B cell (primary cell): ENCODE results near the gene NUAK1. TPM values are rescaled to one million over a fixed set of nuclear protein-coding genes. Genes with fewer than 3 reads are reported as not detected.

Experiments used
- ATAC-seq: fragments of 200-7000 bp; cut with Tn5 transposase; one replicate; pipeline ENCODE4 v1.10.0; 2021; ENCODE audit warnings: low read depth, mild to moderate bottlenecking, moderate number of reproducible peaks, moderate library complexity
- CTCF ChIA-PET: fragments of 350-600 bp; sonication (Branson Sonifier 250); formaldehyde crosslinking; loops from one replicate; lab custom pipeline; 2021; ENCODE audit warnings: antibody characterized with exemption, inconsistent platforms; lab: Charles Lee
- POLR2A ChIA-PET: fragments of 350-600 bp; sonication (Branson Sonifier 250); formaldehyde crosslinking; loops from one replicate; lab custom pipeline; 2021; ENCODE audit warnings: antibody characterized with exemption; lab: Charles Lee
- DNase-seq: peaks from one replicate; pipeline ENCODE4 v3.0.0; 2013
- H2AFZ ChIP-seq: 2 replicates; pipeline ENCODE4 v1.6.1; 2012; ENCODE audit warnings: mild to moderate bottlenecking, low read depth, low read length; ENCODE audit not compliant: insufficient read depth, poor library complexity, severe bottlenecking
- H3K27ac ChIP-seq, 2 donors: 1 replicate in 1 of 2; 2 replicates in 1 of 2; pipeline ENCODE4 v1.5.1; 2012 to 2013; ENCODE audit warnings: low read length in 2 of 2, mild to moderate bottlenecking in 2 of 2, moderate library complexity in 1 of 2
- H3K27me3 ChIP-seq, 4 experiments: fragments of 200-600 bp in 1 of 4; sonication (generic) in 1 of 4; replicated peaks in 1 of 4; 1 replicate in 2 of 4; 2 replicates in 2 of 4; pipeline versions ENCODE4 v1.6.1 to v1.7.0; 2013 to 2016; ENCODE audit warnings: low read length in 3 of 4, mild to moderate bottlenecking in 2 of 4, mixed read lengths in 1 of 4, moderate library complexity in 1 of 4; ENCODE audit not compliant: insufficient read depth in 4 of 4, control insufficient read depth in 3 of 4; ENCODE audit errors: control extremely low read depth in 1 of 4
- H3K36me3 ChIP-seq, 2 experiments: replicated peaks in 1 of 2; 1 replicate in 1 of 2; 2 replicates in 1 of 2; pipeline versions ENCODE4 v1.6.1 to v1.7.1; 2013; ENCODE audit warnings: low read length in 1 of 2; ENCODE audit not compliant: insufficient read depth in 2 of 2, control insufficient read depth in 1 of 2; ENCODE audit errors: control extremely low read depth in 1 of 2, extremely low read depth in 1 of 2
- H3K4me1 ChIP-seq, 2 donors: fragments of 200-600 bp in 1 of 2; sonication (generic) in 1 of 2; 1 replicate in 1 of 2; 2 replicates in 1 of 2; pipeline versions ENCODE4 v1.5.1 to v1.6.1; 2013 to 2017; ENCODE audit warnings: low read length in 2 of 2; ENCODE audit not compliant: control insufficient read depth in 2 of 2, insufficient read depth in 2 of 2
- H3K4me2 ChIP-seq: replicated peaks from 2 replicates; pipeline ENCODE3; 2012; ENCODE audit warnings: mild to moderate bottlenecking, low read depth, low read length; ENCODE audit not compliant: poor library complexity, severe bottlenecking
- H3K4me3 ChIP-seq, 5 experiments: fragments of 200-600 bp in 1 of 5; sonication (generic) in 1 of 5; 1 replicate in 3 of 5; 2 replicates in 2 of 5; pipeline versions ENCODE4 v1.5.1 to v1.7.0; 2011 to 2016; ENCODE audit warnings: low read length in 4 of 5, mild to moderate bottlenecking in 4 of 5, low read depth in 2 of 5, control low read depth in 1 of 5, moderate library complexity in 1 of 5; ENCODE audit not compliant: insufficient read depth in 1 of 5; ENCODE audit errors: control extremely low read depth in 1 of 5, extremely low read depth in 1 of 5
- H3K79me2 ChIP-seq: fragments of 200-600 bp; sonication (generic); one replicate; pipeline ENCODE4 v1.6.0; 2016; ENCODE audit warnings: low read length; ENCODE audit not compliant: control insufficient read depth, insufficient read depth
- H3K9ac ChIP-seq: fragments of 200-600 bp; sonication (generic); 2 replicates; pipeline ENCODE4 v1.6.1; 2017; ENCODE audit warnings: mild to moderate bottlenecking, low read length, moderate library complexity
- H3K9me3 ChIP-seq, 3 donors: one replicate each; pipeline versions ENCODE4 v1.6.1 to v1.7.1; 2013; ENCODE audit warnings: low read length in 2 of 3; ENCODE audit not compliant: control insufficient read depth in 2 of 3, insufficient read depth in 1 of 3; ENCODE audit errors: control extremely low read depth in 1 of 3
- H4K20me1 ChIP-seq: 2 replicates; pipeline ENCODE4 v1.6.0; 2012; ENCODE audit warnings: mild to moderate bottlenecking, low read length; ENCODE audit not compliant: insufficient read depth, control insufficient read depth, poor library complexity, severe bottlenecking
- H3K27ac Mint-ChIP-seq: one replicate; pipeline ENCODE4 v1.8.0; 2021; ENCODE audit warnings: mixed read lengths
- H3K27me3 Mint-ChIP-seq: one replicate; pipeline ENCODE4 v1.8.0; 2021; ENCODE audit warnings: mixed read lengths
- H3K4me1 Mint-ChIP-seq: one replicate; pipeline ENCODE4 v1.8.0; 2021; ENCODE audit warnings: mixed read lengths
- H3K4me3 Mint-ChIP-seq: one replicate; pipeline ENCODE4 v1.8.0; 2021; ENCODE audit warnings: mixed read lengths
- H3K9me3 Mint-ChIP-seq: one replicate; pipeline ENCODE4 v1.8.0; 2022; ENCODE audit warnings: mixed read lengths; ENCODE audit not compliant: insufficient read depth
- CTCF ChIP-seq: fragments of 200-600 bp; IDR thresholded peaks from one replicate; pipeline ENCODE4 v1.8.0; 2022; ENCODE audit warnings: antibody characterized with exemption, mild to moderate bottlenecking
- EZH2 ChIP-seq: IDR thresholded peaks from 2 replicates; pipeline ENCODE4 v1.6.1; 2012; ENCODE audit warnings: borderline replicate concordance, low read depth, mild to moderate bottlenecking, moderate library complexity, low read length; ENCODE audit not compliant: insufficient read depth, poor library complexity, severe bottlenecking
- WGBS: methylation state at CpG from one replicate; pipeline ENCODE4 v1.1.5; 2013; ENCODE audit warnings: missing lambda C conversion rate; ENCODE audit not compliant: insufficient coverage; 5-methylcytosine and 5-hydroxymethylcytosine counted together
- intact Hi-C: fragments of 100-400 bp; cut with micrococcal nuclease; formaldehyde crosslinking; loops from one replicate; pipeline ENCODE4 v1.10.0; 2022
- polyA plus RNA-seq: library from polyadenylated mRNA; depleted of rRNA; stranded (reverse); fragments of >200 nt; gene quantifications from 2 replicates; pipeline ENCODE4 v1.2.3, GENCODE V29; 2012
- total RNA-seq, 2 donors: library from RNA; stranded (reverse); fragments of 120-200 nt in 1 of 2; gene quantifications; 1 replicate in 1 of 2; 2 replicates in 1 of 2; pipeline versions ENCODE4 v1.2.3 to v1.2.4, GENCODE V29; 2013 to 2022

Gene NUAK1
- total and polyA plus RNA-seq, 2 donors (not counting 1 experiment from before 2014, with no cell fraction given): not detected

- no peak overlapping the region for H3K4me3 Mint-ChIP-seq
- no CpG with 5 or more reads among the region's 1 CpG for WGBS
- no peaks in the 10 kb centered on the region for H3K9me3 Mint-ChIP-seq
- Histone ChIP-seq H3K9me3 (peaks cover 0 to 16% (median 0%) of the 10 kb centered on the region in 3 donors), H3K9ac (no peak overlapping the region), H3K27me3 (no peaks in the 10 kb centered on the region), H3K36me3 (no peaks in the 10 kb centered on the region), H3K4me2 (no peak overlapping the region), H2AFZ (no peak overlapping the region), H3K27ac (no peak overlapping the region), H3K4me3 (no peak overlapping the region), H4K20me1 (no peaks in the 10 kb centered on the region), H3K4me1 (no peaks in the 10 kb centered on the region), H3K79me2 (no peaks in the 10 kb centered on the region)
- no peaks in the 10 kb centered on the region for H3K4me1 Mint-ChIP-seq
- POLR2A ChIA-PET: no interaction called here
- peaks cover 1% of the 10 kb centered on the region for H3K27me3 Mint-ChIP-seq
- ATAC-seq (no peak), DNase-seq (no peak)
- intact Hi-C loops: no loop called here
- TF ChIP-seq CTCF (no peak), EZH2 (no peak)
- no peak overlapping the region for H3K27ac Mint-ChIP-seq
- CTCF ChIA-PET: no interaction called here
These were observed 73.2 kb downstream of the NUAK1 start for GRCh38 chr12:106065506-106065905.

GRCh38 chr12:106064721-106065021 is 74.1 kb downstream of the NUAK1 start:
- ChIA-PET POLR2A (no interaction called here), CTCF (no interaction called here)
- DNase-seq: no peak
- intact Hi-C loops: no loop called here
- Mint-ChIP-seq H3K4me3 (no peak overlapping the region), H3K9me3 (no peaks in the 10 kb centered on the region), H3K27ac (no peak overlapping the region), H3K4me1 (no peaks in the 10 kb centered on the region), H3K27me3 (peaks cover 3% of the 10 kb centered on the region)
- TF ChIP-seq EZH2 (no peak), CTCF (no peak)
- Histone ChIP-seq H3K27ac (no peak overlapping the region), H3K9me3 (peaks cover 0 to 16% (median 0%) of the 10 kb centered on the region in 3 donors), H2AFZ (no peak overlapping the region), H3K4me3 (no peak overlapping the region), H3K27me3 (no peaks in the 10 kb centered on the region), H3K4me2 (no peak overlapping the region), H3K9ac (no peak overlapping the region), H3K36me3 (no peaks in the 10 kb centered on the region), H3K4me1 (no peaks in the 10 kb centered on the region), H3K79me2 (no peaks in the 10 kb centered on the region), H4K20me1 (no peaks in the 10 kb centered on the region)
- no peak for ATAC-seq
- 93% methylated on average over 2 of the region's 2 CpGs for WGBS
